ENCODE measurements around the gene CTDSPL.

DNA sequence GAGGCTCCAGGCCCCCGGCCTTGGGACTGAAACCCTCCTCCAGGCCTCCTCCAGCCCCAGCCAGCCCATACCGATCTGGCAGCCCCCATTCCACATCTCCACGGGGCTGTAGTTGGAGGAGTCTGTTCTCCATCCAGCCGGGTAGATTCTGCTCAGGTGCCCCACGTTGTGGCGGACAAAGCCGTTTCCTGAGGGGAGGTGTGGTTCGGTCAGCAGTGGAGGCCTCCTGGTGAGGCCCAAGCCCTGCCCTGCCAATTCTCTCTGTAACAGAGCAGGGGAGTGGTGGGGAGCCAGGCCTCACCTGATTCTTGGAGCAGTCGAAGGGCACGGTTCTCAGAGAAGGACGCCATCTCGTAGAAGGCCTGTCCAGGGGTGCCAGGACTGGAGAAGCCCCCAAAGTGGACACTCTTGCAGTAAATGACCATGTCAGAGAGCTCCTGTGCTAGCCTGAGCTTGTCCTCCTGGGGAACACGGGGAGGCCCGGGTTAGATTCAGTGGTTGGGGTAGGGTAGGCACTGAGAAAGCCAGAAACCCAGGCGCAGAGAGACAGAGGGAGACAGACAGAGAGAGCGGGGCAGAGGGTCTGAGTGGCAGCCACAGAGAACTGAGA is 147.4 kb downstream of the CTDSPL start:
- TF ChIP-seq YY1 (IDR thresholded peaks at IDR 0.05; ENCODE audit: insufficient read depth, insufficient read length), result no peak
- no peak for TF ChIP-seq ZNF274 (IDR thresholded peaks at IDR 0.05; ENCODE audit: low read depth, low read length)
- no peak for TF ChIP-seq SUZ12 (IDR thresholded peaks at IDR 0.05; ENCODE audit: extremely low read depth, insufficient read depth, insufficient read length)
